Measurements from ENCODE around the gene BUD13. TPM values are rescaled to one million over a fixed set of nuclear protein-coding genes. Genes with fewer than 3 reads are reported as not detected.

Gene BUD13
- total and polyA plus RNA-seq, 11 donors: 4.3 to 10.0 (median 7.1) TPM

DNA sequence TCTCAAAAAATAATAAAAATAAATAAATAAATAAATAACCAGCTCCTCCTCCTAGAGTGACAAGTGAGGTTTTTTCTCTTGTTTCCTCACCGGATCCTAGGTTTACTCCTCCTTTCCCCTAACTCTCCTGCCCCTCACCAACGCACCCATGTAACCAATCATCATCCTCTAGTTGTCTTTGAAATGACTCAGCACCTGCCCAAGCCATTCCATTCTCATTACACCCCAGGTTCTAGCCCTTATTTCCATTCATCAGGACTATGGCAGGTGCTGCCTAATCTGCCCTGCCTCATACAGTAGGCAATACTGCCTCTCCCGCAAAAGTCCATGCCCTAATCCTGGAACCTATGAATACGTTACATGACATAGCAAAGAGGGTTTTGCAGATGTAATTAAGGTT, 60.4 kb downstream of the BUD13 start:
- H3K27ac ChIP-seq: no peak overlapping the region
- TF ChIP-seq, protein P1, sequence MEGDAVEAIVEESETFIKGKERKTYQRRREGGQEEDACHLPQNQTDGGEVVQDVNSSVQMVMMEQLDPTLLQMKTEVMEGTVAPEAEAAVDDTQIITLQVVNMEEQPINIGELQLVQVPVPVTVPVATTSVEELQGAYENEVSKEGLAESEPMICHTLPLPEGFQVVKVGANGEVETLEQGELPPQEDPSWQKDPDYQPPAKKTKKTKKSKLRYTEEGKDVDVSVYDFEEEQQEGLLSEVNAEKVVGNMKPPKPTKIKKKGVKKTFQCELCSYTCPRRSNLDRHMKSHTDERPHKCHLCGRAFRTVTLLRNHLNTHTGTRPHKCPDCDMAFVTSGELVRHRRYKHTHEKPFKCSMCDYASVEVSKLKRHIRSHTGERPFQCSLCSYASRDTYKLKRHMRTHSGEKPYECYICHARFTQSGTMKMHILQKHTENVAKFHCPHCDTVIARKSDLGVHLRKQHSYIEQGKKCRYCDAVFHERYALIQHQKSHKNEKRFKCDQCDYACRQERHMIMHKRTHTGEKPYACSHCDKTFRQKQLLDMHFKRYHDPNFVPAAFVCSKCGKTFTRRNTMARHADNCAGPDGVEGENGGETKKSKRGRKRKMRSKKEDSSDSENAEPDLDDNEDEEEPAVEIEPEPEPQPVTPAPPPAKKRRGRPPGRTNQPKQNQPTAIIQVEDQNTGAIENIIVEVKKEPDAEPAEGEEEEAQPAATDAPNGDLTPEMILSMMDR (IDR thresholded peaks at IDR 0.05): no peak
- TF ChIP-seq POLR2A (IDR thresholded peaks at IDR 0.05): no peak
- H3K4me3 ChIP-seq: no peak overlapping the region
- no peaks in the 10 kb centered on the region for H3K4me1 ChIP-seq
- ATAC-seq (no peak), DNase-seq (no peak)
- no peaks in the 10 kb centered on the region for H3K9me3 ChIP-seq
- intact Hi-C loops (cut with DNase I): no loop called here
- 83 to 94% (median 90%) methylated on average over 4 of the region's 4 CpGs for WGBS, 4 donors
- H3K27me3 ChIP-seq: peaks cover 0 to 50% (median 13%) of the 10 kb centered on the region in 9 donors
- no peaks in the 10 kb centered on the region for H3K36me3 ChIP-seq

DNA sequence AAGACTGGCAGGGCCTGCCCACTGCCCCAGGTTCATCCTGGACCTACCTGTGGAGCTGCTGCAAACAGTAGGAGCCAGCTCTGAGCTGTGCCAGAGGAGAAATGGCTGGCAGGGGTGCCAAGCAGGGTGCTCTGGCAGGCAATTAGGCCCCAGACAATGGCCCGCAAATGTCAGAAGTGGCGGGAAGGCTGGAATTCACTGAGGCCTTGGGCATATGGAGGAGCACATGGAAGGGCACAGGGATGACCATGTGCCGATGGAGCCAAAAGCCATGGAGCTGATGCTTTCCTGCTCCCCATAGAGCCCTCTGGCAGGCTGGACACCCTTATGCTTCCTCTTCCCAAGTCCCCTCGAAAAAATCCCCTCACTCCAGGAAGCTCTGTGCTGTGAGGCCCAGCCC, 62.0 kb downstream of the BUD13 start:
- ATAC-seq: no peak
- H3K27ac ChIP-seq: no peak overlapping the region
- H3K36me3 ChIP-seq: no peaks in the 10 kb centered on the region
- DNase-seq: no peak
- H3K9me3 ChIP-seq: no peaks in the 10 kb centered on the region
- no peak overlapping the region for H3K4me3 ChIP-seq
- intact Hi-C loops (cut with DNase I): no loop called here
- peaks cover 0 to 65% (median 15%) of the 10 kb centered on the region in 9 donors for H3K27me3 ChIP-seq
- no peaks in the 10 kb centered on the region for H3K4me1 ChIP-seq
- 64 to 85% (median 76%) methylated on average over 4 of the region's 4 CpGs for WGBS, 4 donors
- no peak for TF ChIP-seq POLR2A (IDR thresholded peaks at IDR 0.05)
- TF ChIP-seq, protein P1 (IDR thresholded peaks at IDR 0.05): no peak

DNA sequence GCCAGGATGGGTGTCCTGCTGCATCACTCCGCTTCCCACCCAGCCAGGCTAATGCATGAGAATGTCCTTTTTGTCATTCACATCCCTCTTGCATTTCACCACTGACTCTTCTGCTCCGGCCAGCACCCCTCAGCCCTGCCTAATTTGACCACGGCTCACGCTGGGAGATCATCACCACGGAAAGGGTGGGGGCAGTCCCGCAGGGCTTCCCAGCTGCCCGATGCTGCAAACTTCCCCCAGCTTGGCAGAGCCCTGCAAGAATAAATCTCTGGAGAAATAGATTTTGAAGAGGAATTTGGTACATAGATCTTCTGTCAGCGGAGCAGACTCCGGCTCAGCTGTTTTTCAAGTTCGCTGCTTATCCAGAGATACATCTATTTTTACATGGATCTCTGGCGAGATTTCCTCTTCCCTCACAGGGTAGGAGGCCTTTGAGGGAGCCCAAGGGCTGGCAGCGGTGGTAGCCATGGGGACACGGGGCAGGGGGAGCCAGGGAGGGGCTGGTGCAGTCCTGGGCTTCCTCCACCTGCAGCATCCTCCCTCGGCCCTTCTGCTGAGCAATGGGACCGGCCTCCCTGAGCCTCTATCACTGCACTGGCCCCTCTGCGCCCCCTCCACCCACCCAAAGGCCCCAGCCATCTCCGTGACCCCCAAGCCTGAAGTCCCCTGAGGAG, 62.6 kb downstream of the BUD13 start:
- H3K27me3 ChIP-seq: peaks cover 0 to 65% (median 15%) of the 10 kb centered on the region in 9 donors
- no peaks in the 10 kb centered on the region for H3K4me1 ChIP-seq
- H3K9me3 ChIP-seq: no peaks in the 10 kb centered on the region
- H3K36me3 ChIP-seq: no peaks in the 10 kb centered on the region
- intact Hi-C loops (cut with DNase I): no loop called here
- WGBS, 4 donors: 38 to 42% (median 41%) methylated on average over 17 of the region's 17 CpGs
- H3K27ac ChIP-seq: no peak overlapping the region
- no peak for TF ChIP-seq POLR2A (IDR thresholded peaks at IDR 0.05)
- TF ChIP-seq, protein P1 (IDR thresholded peaks at IDR 0.05): no peak
- H3K4me3 ChIP-seq: no peak overlapping the region
- DNase-seq: no peak
- ATAC-seq: no peak

DNA sequence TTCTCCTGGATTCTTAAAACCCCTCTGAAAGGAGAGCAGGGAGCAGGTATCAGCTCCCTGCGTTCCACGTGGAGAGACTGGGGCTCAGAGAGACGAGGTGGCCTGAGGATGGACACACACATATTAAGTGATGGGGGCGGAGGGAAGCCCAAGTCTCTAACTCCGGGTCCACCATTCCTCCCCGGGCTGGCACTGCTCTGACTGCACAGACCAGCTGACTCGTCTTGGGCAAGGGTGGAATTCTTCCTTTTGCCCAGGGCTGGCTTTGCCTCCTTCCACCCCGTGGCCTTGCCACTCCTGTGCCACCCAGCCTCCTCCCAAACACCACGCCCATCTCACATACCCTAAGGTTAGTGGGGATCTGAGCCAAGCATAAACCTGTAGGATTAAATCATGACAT, 65.0 kb downstream of the BUD13 start:
- Histone ChIP-seq H3K4me3 (peak overlapping the region in 1 of 12 donors; percentile 2), H3K4me1 (no peaks in the 10 kb centered on the region), H3K27ac (no peak overlapping the region), H3K36me3 (no peaks in the 10 kb centered on the region), H3K9me3 (no peaks in the 10 kb centered on the region), H3K27me3 (peaks cover 0 to 61% (median 15%) of the 10 kb centered on the region in 9 donors)
- no peak for DNase-seq
- TF ChIP-seq, protein P1 (IDR thresholded peaks at IDR 0.05): no peak
- TF ChIP-seq POLR2A (IDR thresholded peaks at IDR 0.05): no peak
- ATAC-seq: peak in 1 of 4 donors; percentile 23
- 57 to 78% (median 61%) methylated on average over 6 to 9 of the region's 9 CpGs for WGBS, 4 donors
- intact Hi-C loops (cut with DNase I): no loop called here

Measured in heart left ventricle (tissue), 16 donors.